Caki2 (cell line): ENCODE measurements around the gene ACTR5. TPM values are rescaled to one million over a fixed set of nuclear protein-coding genes. Genes with fewer than 3 reads are reported as not detected.
A peak's percentile ranks its signal among the peaks of the same experiment; 100 is the strongest.

Experiments used
- DNase-seq: peaks from one replicate; pipeline ENCODE4 v3.0.0-alpha.2; 2015; ENCODE audit warnings: low read depth
- in situ Hi-C: cut with HindIII; loops from 2 replicates; pipeline ENCODE4 v1.10.0; 2016; ENCODE audit warnings: low sequenced_read_pairs, low pct_unique_long_range_greater_than_20kb, mixed read lengths
- total RNA-seq: library from RNA; depleted of rRNA; stranded (reverse); fragments of >200 nt; shearing (Covaris generic); gene quantifications from 2 replicates; pipeline ENCODE4 v1.2.3, GENCODE V29; 2014; ENCODE audit warnings: low replicate concordance; rRNA removed

Gene ACTR5
- total RNA-seq: 7.9 and 11.6 TPM in 2 replicates

DNA sequence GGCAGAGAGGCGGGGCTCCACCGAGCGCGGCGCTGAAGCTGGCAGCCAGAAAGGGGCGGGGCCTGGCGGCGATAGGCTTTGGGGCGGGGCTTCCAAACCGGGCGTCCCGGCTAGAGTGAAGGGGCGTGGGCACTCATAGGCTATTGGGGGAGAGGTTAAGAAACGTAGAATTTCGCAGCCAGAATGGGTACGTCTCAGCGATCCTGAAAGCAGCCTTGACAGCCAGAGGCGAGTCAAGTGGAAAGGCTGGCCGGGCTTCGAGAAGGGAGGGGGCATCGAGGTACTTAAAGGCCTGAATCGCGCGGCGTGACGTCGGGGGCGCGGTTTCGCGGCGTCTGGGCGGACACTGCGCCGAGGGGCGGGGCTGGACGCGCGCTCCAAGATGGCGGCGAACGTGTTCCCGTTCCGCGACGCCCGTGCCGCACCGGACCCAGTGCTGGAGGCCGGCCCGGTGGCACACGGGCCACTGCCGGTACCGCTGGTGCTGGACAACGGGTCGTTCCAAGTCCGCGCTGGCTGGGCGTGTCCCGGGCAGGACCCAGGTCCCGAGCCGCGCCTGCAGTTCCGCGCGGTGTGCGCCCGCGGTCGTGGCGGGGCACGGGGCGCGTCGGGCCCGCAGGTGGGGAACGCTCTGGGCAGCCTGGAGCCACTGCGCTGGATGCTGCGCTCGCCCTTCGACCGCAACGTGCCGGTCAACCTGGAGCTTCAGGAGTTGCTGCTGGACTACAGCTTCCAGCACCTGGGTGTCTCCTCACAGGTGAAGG, at the start of gene ACTR5:
Gene ACTR5 (plus strand): TSS at position 364 of the 764 bp plus-strand sequence. CDS start 19 bp downstream, at position 383.
- in situ Hi-C loops: no loop called here
- DNase-seq: peak; percentile 95

DNA sequence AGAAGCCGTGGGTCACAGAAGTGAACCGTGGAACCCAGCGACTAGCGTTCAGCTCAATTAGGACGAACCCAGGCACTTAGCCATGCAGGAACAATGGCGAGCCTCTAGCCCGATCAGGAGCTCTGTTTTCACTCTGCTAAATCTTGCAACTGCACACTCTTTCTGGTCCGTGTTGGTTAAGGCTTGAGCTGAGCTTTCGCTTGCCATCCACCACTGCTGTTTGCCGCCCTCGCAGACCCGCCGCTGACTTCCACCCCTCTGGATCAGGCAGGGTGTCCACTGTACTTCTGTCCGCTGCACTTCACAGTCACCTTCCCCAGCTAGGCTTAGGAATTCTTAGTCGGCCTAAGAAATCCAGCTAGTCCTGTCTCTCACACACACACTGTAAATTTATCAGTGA, 49.7 kb upstream of the ACTR5 start:
- in situ Hi-C loops: no loop called here
- no peak for DNase-seq

DNA sequence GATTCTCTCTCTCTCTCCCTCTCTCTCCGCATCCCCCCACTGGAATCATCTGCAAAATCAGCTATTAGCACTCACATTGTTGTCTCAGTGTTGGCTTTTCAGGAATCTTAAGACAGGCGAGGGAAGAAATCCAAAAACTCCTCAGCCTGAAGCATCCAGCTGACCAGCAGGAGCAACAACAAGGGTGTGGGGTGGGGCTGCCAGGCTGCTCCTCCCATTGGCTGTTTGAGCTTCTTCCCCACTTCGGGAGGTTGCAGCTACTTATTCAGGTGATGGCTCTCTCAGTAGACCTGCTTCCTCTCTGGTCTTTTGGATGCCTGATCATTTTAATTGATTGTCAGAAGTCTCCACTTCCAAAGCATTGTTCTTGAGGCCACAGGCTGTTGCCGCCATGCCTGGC, 48.1 kb upstream of the ACTR5 start:
- in situ Hi-C loops: no loop called here
- no peak for DNase-seq

DNA sequence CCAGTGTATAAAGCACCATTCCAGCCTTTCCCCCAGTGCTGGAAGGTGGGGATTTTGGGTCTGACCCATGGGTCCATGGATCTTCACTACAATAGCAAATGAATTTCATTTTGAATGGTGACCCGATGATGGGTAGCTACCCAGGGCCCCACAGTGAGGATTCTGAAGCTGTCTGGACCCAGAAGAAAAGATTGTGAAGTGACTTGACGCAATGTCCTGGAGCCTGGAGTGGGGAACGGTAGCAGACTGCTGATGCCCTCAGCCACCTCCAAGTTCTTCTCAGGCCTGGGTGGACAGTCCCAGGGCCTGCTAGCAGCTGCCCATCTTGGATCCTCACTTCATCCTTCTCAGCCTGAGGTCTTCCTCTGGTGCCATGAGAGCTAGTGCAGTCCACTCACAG, 47.3 kb upstream of the ACTR5 start:
- in situ Hi-C loops: no loop called here
- DNase-seq: no peak

DNA sequence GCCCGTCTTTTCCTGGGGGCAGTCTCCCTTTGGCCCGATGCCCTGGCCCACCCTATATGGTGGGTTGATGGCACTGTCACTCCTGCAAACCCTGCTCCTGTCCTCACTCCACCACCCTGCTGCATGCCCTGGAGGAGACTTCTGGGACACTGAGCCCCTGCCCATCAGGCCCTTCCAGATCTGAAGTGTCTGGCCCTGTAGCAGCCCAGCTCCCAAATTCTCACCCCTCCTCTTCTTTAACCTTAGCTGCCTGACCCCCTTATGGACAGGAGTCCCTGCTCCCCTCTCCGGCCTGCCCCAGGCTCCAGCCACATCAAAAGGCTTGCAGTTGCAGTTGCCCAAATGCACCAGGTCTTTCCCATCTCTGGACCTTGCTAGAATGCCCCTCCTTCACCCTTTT, 44.7 kb upstream of the ACTR5 start:
- in situ Hi-C loops: no loop called here
- no peak for DNase-seq

DNA sequence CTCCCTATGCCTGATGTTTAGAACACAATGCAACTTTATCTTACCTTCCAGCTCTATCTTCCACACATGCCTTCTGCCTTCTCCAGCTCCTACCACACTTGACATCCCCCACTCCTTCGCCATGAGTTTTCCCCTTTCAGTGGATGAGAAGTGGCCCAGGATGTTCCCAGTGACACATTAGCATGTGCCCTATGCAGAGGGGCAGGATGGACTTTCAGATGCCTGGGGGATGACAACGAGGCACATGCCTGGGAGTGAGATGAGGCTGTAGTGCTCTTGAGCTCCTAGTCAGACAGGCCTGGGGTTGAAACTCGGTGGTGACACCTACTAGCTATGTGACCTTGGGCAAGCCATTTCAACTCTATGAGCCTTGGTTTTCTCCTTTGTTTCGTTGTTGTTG, 44.1 kb upstream of the ACTR5 start:
- in situ Hi-C loops: no loop called here
- no peak for DNase-seq

DNA sequence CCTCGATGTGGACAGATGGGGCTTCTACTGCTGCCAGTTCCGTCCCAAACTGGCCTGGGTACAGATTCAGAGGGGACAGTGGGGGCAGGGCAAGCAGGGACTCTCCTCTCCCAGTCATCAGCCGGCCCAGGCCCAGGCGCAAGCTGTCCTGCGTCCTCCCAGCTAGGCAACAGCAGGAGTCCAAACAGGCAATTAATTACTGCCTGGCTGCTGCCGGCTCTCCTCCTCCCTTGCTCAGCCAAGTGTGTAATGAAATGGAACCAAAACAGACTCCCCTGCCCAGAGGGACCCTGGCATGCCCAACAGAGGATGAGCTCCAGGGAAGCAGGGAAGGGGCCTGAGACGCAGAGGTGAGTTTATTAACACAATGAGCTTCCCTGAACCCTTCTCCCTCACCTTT, 41.8 kb upstream of the ACTR5 start:
- DNase-seq: no peak
- in situ Hi-C loops: no loop called here

DNA sequence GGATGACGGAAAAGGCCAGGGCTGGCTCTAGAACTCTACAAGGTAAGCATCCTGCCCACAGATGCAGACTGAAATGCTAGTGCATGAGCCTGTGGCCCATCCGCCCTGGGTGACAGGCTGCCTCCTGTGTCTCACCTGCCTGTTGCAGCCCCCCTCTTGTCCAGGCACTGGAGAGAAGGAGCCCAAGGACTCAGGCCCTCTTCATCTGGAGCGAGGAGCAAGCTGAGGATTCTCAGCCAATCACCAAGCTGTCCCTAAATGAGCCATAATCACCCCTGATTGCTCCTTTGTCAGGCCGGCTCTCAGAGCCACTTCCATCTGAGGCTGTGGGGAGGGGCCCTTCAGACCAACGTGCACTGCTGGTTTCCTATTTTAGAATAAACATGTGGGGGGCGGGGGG, 34.0 kb upstream of the ACTR5 start:
- no peak for DNase-seq
- in situ Hi-C loops: no loop called here

DNA sequence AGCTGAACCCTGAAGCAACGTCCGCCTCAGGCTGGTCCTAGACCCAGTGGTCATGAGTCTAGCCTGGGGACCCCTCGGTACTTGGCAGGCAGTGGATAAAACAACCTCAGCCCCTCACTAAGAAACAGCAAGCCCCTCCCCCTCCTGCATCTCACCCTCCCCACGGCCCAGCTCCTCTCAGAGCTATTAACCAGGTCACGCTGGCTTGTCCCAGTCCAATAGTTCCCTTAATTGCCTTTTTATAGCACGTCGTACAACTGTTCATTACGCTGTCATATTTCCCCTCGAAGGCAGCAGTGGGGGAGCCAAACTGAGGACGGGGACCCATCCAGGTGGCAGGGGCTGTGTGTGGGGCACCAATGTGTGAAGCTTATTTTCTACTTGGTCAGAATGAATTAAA, 32.6 kb upstream of the ACTR5 start:
- DNase-seq: no peak
- in situ Hi-C loops: no loop called here

DNA sequence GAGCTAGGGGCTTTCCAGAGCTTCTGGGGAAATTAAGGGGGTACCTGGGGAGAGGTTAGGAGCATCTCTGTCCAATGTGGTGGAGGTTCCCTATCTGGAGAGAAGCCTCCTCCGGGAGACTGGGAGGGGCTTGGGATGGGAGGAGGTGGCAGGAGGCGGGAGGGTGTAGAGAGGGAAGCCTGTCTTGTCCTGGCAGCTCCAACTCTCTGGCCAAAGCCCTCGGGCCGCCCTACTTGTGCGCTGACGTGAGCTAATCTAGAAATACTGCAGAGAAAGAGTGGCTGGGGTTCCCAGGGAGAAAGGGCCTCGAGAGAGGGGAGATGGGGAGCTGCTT, 25.6 kb upstream of the ACTR5 start:
- in situ Hi-C loops: no loop called here
- no peak for DNase-seq

DNA sequence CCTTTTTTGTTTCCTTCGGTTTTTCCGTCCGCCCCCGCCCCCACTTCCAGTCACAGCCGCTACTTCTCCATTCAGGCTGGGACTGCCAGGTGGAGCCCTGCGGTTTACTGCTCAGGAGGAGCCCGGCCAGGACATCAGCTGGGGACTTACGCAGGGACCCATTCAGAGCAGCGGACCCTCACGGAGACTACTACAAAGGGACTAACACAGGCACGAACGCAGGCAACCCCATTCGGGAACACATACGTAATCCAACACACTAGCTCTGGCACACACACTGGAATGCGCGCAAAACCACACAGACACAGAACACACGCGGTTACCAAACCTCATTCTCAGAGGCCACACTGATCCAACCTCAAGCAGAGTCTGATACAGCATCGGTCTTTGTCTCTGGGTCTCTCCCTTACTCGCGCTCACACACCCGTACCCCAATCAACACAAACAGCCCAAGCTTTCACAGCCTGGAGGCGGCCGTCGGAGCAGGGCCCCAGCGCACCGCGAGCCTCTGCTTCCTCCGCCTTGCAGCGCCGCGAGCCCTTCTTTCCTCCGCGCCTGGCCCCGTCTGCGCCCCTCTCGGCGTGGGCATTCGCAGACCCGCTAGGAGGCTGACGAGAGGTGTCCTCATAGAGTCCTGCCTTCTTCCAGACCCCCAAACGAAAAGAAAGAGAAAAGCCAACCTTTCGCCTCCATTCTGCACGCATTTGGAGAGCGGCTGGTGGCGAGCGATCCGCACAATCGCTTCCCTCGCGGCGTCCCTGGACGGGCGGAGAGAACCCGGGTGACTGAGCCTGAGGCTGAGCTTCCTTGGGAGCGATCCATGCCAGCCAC, 25.0 kb upstream of the ACTR5 start:
- DNase-seq: no peak
- in situ Hi-C loops: no loop called here

DNA sequence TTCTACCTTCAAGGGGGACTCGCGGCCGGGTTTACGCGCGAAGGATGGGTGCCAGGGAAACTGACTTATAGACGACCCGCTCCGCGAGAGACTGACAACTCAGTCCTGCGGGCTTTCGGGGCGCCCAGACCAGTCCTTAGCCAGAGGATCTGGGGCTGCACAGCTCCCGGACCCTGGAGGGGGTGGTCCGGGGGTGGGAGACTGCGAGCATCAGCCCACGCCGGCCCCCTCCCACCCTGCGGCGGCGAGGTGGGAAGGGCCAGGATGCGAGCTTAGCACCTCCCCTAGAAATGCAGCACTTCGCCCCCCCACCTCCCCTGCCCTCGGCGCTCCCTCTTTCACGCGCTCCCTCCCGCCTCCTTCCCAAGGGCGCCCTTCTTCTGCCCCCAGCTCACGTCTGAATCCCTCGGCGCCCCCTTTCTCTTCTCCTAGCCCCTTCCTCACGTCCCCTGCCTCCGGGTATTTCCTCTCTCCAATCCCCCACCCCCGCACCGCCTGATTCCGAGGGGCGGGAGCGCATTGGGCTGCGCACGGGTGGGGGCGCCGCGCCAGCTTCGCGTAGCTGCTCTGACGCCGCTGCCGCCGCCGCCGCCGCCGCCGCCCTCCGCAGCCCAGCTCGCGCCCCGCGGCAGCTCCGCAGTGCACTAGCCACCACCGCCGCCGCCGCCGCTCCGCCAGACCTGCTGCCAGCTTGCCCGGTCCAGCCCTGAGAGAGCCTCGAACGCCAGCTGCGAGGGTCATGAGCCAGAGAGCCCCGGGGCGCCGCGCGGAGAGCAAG, 24.2 kb upstream of the ACTR5 start, which contains the start of gene SLC32A1:
Gene SLC32A1 (plus strand): TSS at position 639 of the 778 bp plus-strand sequence. CDS start 239 bp downstream, outside the sequence.
- in situ Hi-C loops: no loop called here
- no peak for DNase-seq

DNA sequence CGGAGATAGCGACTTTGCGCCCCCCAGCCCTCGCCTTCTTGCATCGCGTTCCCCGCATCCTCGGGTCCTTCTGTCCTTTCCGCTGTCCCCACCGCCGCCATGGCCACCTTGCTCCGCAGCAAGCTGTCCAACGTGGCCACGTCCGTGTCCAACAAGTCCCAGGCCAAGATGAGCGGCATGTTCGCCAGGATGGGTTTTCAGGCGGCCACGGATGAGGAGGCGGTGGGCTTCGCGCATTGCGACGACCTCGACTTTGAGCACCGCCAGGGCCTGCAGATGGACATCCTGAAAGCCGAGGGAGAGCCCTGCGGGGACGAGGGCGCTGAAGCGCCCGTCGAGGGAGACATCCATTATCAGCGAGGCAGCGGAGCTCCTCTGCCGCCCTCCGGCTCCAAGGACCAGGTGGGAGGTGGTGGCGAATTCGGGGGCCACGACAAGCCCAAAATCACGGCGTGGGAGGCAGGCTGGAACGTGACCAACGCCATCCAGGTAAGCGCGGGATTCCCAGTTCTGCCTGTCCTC, 23.6 kb upstream of the ACTR5 start:
- DNase-seq: no peak
- in situ Hi-C loops: no loop called here

DNA sequence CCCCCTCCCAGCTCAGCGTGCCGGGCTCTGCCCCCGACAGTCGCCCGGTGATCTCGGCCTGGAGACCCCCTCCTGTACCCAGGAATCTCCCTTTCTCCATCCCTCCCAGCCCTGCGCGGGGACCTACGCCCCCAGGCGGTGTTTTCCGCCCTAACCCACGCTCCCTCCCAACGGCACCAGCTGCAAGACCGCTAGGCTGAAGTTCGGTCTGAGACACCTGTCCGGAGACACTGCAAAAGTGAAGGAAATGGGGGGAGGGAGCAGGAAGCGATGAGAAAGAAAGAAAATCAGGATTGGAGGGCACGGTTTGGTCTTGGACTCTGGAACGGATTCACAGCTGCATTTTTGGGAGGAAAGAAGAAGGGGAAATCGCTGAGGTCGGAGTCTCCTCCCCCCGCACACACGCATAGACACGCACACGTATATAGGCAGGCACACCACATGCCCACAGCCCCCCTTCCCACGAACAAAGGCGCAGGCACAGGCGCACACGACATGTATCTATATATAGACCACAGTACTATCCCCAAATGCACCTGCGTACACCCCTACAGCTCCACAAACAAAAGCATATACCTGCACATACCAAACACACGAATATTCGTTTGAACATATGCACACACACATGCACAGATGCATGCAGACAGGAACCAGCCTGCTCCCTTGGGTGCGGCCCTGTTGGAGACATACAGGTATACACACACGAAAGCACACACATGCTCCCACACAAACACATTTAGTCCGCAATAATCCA, 22.9 kb upstream of the ACTR5 start:
- no peak for DNase-seq
- in situ Hi-C loops: no loop called here

DNA sequence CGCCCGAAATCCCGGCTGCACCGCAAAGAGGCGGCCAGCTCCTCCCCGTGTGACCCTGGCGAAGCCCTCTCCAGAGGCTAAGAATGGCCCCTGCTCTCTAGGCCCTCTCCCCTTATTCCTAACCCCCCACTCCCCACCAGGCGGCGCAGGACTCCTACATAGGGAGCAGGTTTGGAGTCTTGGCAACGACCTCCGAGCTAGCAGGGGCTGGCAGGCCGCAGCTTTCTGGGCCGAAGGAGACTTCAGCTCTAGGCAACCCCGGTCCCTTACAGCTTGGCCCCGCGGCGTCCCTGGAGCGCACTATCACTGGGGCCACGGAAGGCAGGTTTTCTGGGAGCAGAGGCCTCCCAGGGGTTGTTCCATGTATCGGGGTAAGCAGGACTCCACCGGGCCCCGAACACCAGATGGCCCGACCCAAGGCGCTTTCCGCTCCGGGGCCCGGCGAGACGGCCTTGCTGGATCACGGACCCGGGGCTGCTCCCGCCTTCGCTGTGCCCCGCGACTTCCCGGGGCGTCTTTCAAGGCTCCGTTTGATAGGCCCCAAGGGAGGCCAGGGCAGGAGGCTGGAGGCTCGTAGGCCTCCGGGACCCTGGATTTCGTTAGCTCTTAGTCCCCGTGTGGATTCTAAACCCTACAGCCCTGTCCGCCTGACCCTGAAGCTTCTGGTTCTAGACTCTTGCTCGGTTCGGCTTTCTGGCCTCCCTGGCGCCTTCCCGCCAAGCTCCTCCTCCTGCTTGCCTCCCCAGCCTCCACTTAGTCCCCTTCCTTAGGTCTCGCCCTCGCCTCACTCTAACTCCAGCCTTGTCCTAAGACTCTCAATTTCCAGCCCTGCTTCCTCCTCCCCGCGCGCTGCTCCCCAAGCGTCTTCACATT, 22.1 kb upstream of the ACTR5 start:
- no peak for DNase-seq
- in situ Hi-C loops: no loop called here

DNA sequence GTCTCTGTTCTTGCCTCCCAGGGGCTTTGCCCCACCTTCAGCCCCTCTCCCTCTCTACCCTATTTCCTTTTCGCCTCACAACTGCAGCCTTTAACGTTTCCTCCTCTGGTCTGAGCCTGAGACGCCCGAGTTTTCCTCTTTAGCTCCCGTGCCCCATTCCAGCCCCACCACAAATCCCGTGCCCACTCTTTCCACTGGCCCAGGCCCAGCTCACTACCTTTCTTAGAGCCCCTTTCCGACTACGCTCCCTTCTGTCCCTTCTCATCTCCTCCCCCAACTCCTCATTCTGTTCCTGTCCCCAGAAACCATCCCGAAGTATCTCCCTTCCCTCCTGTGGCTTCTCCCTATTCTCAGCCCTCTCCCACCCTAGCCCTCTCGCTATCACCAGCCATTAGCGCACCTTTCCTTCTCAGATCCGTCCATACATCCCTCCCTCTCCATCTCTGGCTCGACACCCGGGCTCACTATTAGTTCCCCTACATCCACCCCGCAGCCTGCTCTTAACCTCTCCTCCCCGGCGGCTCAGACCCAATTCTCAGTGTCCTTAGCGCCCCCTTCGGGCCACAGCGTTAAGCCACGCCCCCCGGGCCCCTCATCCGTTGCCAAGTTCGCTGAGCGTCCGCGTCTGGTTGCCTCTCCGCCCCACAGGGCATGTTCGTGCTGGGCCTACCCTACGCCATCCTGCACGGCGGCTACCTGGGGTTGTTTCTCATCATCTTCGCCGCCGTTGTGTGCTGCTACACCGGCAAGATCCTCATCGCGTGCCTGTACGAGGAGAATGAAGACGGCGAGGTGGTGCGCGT, 21.3 kb upstream of the ACTR5 start:
- in situ Hi-C loops: no loop called here
- no peak for DNase-seq
